IMR-90 (cell line): ENCODE data around the gene FHAD1. TPM values are rescaled to one million over a fixed set of nuclear protein-coding genes. Genes with fewer than 3 reads are reported as not detected.

Experiments
- ATAC-seq: fragments of 200-7000 bp; cut with Tn5 transposase; 2 replicates; pipeline ENCODE4 v1.9.1; 2020; ENCODE audit warnings: low read depth, mild to moderate bottlenecking, moderate library complexity
- BruUV-seq: library from RNA; stranded (reverse); fragments of 400-500 nt; replicated peaks from 2 replicates; lab custom pipeline; 2021; lab: Mats Ljungman, UMichigan
- CTCF ChIA-PET: fragments of 300-600 bp; formaldehyde crosslinking; extraction: SDS; loops from one replicate; lab custom pipeline; 2021; ENCODE audit warnings: antibody characterized with exemption; lab: Yijun Ruan, JAX
- POLR2A ChIA-PET: fragments of 300-600 bp; sonication (Branson Sonifier 250); formaldehyde crosslinking; loops from one replicate; lab custom pipeline; 2022; ENCODE audit warnings: antibody characterized with exemption; ENCODE audit not compliant: unreplicated experiment; lab: Charles Lee
- DNase-seq: peaks from one replicate; pipeline ENCODE4 v3.0.0; 2013
- H2AFZ ChIP-seq: replicated peaks from 2 replicates; pipeline ENCODE3; 2013; ENCODE audit warnings: low read length, mild to moderate bottlenecking; ENCODE audit not compliant: poor library complexity
- H2AK5ac ChIP-seq: 2 replicates; pipeline ENCODE4 v1.6.1; 2013; ENCODE audit warnings: low read depth, low read length, inconsistent platforms
- H2AK9ac ChIP-seq: replicated peaks from 2 replicates; pipeline ENCODE3; 2013; ENCODE audit warnings: mild to moderate bottlenecking, low read depth, low read length, moderate library complexity; ENCODE audit not compliant: poor library complexity
- H2BK120ac ChIP-seq: 2 replicates; pipeline ENCODE4 v1.6.1; 2013; ENCODE audit warnings: low read depth, low read length, inconsistent platforms
- H2BK15ac ChIP-seq: 3 replicates; pipeline ENCODE4 v1.6.1; 2013; ENCODE audit warnings: low read depth, low read length, inconsistent platforms
- H2BK20ac ChIP-seq: 2 replicates; pipeline ENCODE4 v1.6.1; 2013; ENCODE audit warnings: low read depth, mild to moderate bottlenecking, inconsistent platforms, low read length, moderate library complexity
- H2BK5ac ChIP-seq: 2 replicates; pipeline ENCODE4 v1.6.1; 2013; ENCODE audit warnings: mild to moderate bottlenecking, low read depth, low read length, inconsistent platforms; ENCODE audit not compliant: poor library complexity, severe bottlenecking
- H3K14ac ChIP-seq: replicated peaks from 2 replicates; pipeline ENCODE4 v1.6.1; 2013; ENCODE audit warnings: low read depth, low read length, inconsistent platforms
- H3K18ac ChIP-seq: 2 replicates; pipeline ENCODE4 v1.6.1; 2013; ENCODE audit warnings: low read depth, low read length, control low read depth
- H3K23ac ChIP-seq: 2 replicates; pipeline ENCODE4 v1.6.1; 2013; ENCODE audit warnings: low read depth, low read length, inconsistent platforms
- H3K27ac ChIP-seq: 2 replicates; pipeline ENCODE4 v1.5.1; 2013; ENCODE audit warnings: mild to moderate bottlenecking, control low read depth, low read length; ENCODE audit not compliant: insufficient read depth
- H3K27me3 ChIP-seq: 2 replicates; pipeline ENCODE4 v1.6.1; 2013; ENCODE audit warnings: low read length; ENCODE audit not compliant: control insufficient read depth, insufficient read depth
- H3K36me3 ChIP-seq: 2 replicates; pipeline ENCODE4 v1.6.1; 2013; ENCODE audit warnings: low read length, mixed read lengths; ENCODE audit not compliant: control insufficient read depth, insufficient read depth
- H3K4ac ChIP-seq: 2 replicates; pipeline ENCODE4 v1.6.1; 2013; ENCODE audit warnings: low read depth, low read length, inconsistent platforms
- H3K4me1 ChIP-seq: 2 replicates; pipeline ENCODE4 v1.6.1; 2013; ENCODE audit warnings: low read length, mixed read lengths; ENCODE audit not compliant: control insufficient read depth, insufficient read depth
- H3K4me2 ChIP-seq: 2 replicates; pipeline ENCODE4 v1.6.1; 2013; ENCODE audit warnings: low read depth, mild to moderate bottlenecking, control low read depth, low read length, moderate library complexity
- H3K4me3 ChIP-seq: 2 replicates; pipeline ENCODE4 v1.5.1; 2013; ENCODE audit warnings: low read depth, mild to moderate bottlenecking, control low read depth, low read length, moderate library complexity; ENCODE audit not compliant: insufficient read depth
- H3K56ac ChIP-seq: 2 replicates; pipeline ENCODE4 v1.6.1; 2013; ENCODE audit warnings: low read length, inconsistent platforms; ENCODE audit not compliant: insufficient read depth; ENCODE audit errors: extremely low read depth
- H3K79me1 ChIP-seq, 2 experiments: 2 replicates each; pipeline ENCODE4 v1.6.1; 2013; ENCODE audit warnings: low read length in 2 of 2, inconsistent platforms in 1 of 2, low read depth in 1 of 2
- H3K9ac ChIP-seq: 2 replicates; pipeline ENCODE4 v1.6.1; 2013; ENCODE audit warnings: low read depth, low read length, control low read depth
- H3K9me1 ChIP-seq: 2 replicates; pipeline ENCODE4 v1.6.1; 2013; ENCODE audit warnings: low read length, inconsistent platforms; ENCODE audit not compliant: insufficient read depth
- H3K9me3 ChIP-seq: 2 replicates; pipeline ENCODE4 v1.6.1; 2013; ENCODE audit warnings: low read length; ENCODE audit not compliant: control insufficient read depth, insufficient read depth
- H4K20me1 ChIP-seq: 2 replicates; pipeline ENCODE4 v1.6.1; 2013; ENCODE audit warnings: low read length, inconsistent platforms; ENCODE audit not compliant: insufficient read depth
- H4K5ac ChIP-seq: 2 replicates; pipeline ENCODE4 v1.6.1; 2013; ENCODE audit warnings: mild to moderate bottlenecking, low read depth, low read length, control low read depth
- H4K8ac ChIP-seq, 2 experiments: 2 replicates each; pipeline ENCODE4 v1.6.1; 2013; ENCODE audit warnings: low read depth in 2 of 2, low read length in 2 of 2, control low read depth in 1 of 2, inconsistent platforms in 1 of 2
- H4K91ac ChIP-seq: 2 replicates; pipeline ENCODE4 v1.6.1; 2013; ENCODE audit warnings: low read depth, low read length, inconsistent platforms; ENCODE audit not compliant: insufficient read depth
- CTCF ChIP-seq: conservative IDR thresholded peaks from 2 replicates; pipeline ENCODE4 v1.5.1; 2012; ENCODE audit warnings: mild to moderate bottlenecking, low read depth, low read length, improper control_type of control experiment
- ELK1 ChIP-seq: fragments of 150-350 bp; IDR thresholded peaks from 2 replicates; pipeline ENCODE4 v1.6.1; 2016; ENCODE audit warnings: low read depth, mild to moderate bottlenecking, low read length, moderate library complexity, borderline replicate concordance
- FOS ChIP-seq: fragments of 150-350 bp; IDR thresholded peaks from 2 replicates; pipeline ENCODE4 v1.6.1; 2016; ENCODE audit warnings: low read depth, low read length
- MAFK ChIP-seq: IDR thresholded peaks from 2 replicates; pipeline ENCODE4 v1.6.1; 2012; ENCODE audit warnings: low read depth, low read length, improper control_type of control experiment
- MAZ ChIP-seq: IDR thresholded peaks from 2 replicates; pipeline ENCODE4 v1.6.1; 2012; ENCODE audit warnings: low read depth, mild to moderate bottlenecking, low read length, improper control_type of control experiment, moderate library complexity, borderline replicate concordance
- MXI1 ChIP-seq: IDR thresholded peaks from 2 replicates; pipeline ENCODE4 v1.6.1; 2012; ENCODE audit warnings: low read depth, mild to moderate bottlenecking, low read length, moderate library complexity, borderline replicate concordance
- NFE2L2 ChIP-seq: fragments of 150-350 bp; IDR thresholded peaks from 2 replicates; pipeline ENCODE4 v1.6.1; 2016; ENCODE audit warnings: low read depth, mild to moderate bottlenecking, low read length
- POLR2A ChIP-seq: IDR thresholded peaks from 2 replicates; pipeline ENCODE4 v1.6.1; 2012; ENCODE audit warnings: mild to moderate bottlenecking, low read depth, low read length
- RAD21 ChIP-seq: IDR thresholded peaks from 2 replicates; pipeline ENCODE4 v1.6.1; 2012; ENCODE audit warnings: low read length, improper control_type of control experiment
- RCOR1 ChIP-seq: IDR thresholded peaks from 2 replicates; pipeline ENCODE4 v1.6.1; 2012; ENCODE audit warnings: mild to moderate bottlenecking, low read length, improper control_type of control experiment; ENCODE audit not compliant: insufficient replicate concordance
- RFX5 ChIP-seq: IDR thresholded peaks from 2 replicates; pipeline ENCODE4 v1.8.0; 2012; ENCODE audit warnings: low read depth, mild to moderate bottlenecking, low read length, moderate library complexity
- SMC3 ChIP-seq: fragments of 150-350 bp; IDR thresholded peaks from 2 replicates; pipeline ENCODE4 v1.6.1; 2016; ENCODE audit warnings: low read depth, mild to moderate bottlenecking, antibody characterized with exemption, low read length, moderate library complexity
- USF2 ChIP-seq: fragments of 150-350 bp; IDR thresholded peaks from 2 replicates; pipeline ENCODE4 v1.6.1; 2017; ENCODE audit warnings: mild to moderate bottlenecking, antibody characterized with exemption, low read length, low read depth
- WGBS, 2 experiments: methylation state at CpG; one replicate each; pipeline versions ENCODE4 v1.1.5 to v1.1.7; 2013; ENCODE audit warnings: missing lambda C conversion rate in 2 of 2; ENCODE audit not compliant: insufficient read length in 1 of 2; ENCODE audit errors: extremely low coverage in 2 of 2; 5-methylcytosine and 5-hydroxymethylcytosine counted together
- dilution Hi-C: fragments of 300-500 bp; cut with HindIII; formaldehyde crosslinking; loops from one replicate; pipeline ENCODE4 v1.14.3; 2018; ENCODE audit warnings: low sequenced_read_pairs; ENCODE audit not compliant: unreplicated experiment
- in situ Hi-C: fragments of 300-500 bp; cut with MboI; formaldehyde crosslinking; loops from 3 replicates; pipeline ENCODE4 v1.14.3; 2019; ENCODE audit warnings: low sequenced_read_pairs, inconsistent platforms, mixed read lengths
- intact Hi-C: fragments of 100-400 bp; cut with micrococcal nuclease; formaldehyde crosslinking; loops from 2 replicates; pipeline ENCODE4 v1.10.0; 2022
- polyA plus RNA-seq, 3 experiments: library from polyadenylated mRNA; depleted of rRNA; stranded (reverse); fragments of >200 nt; gene quantifications; 2 replicates each; pipeline ENCODE4 v1.2.3, GENCODE V29; 2012; ENCODE audit warnings: low replicate concordance in 1 of 3
- total RNA-seq: library from RNA; depleted of rRNA; stranded (reverse); fragments of >200 nt; gene quantifications from 2 replicates; pipeline ENCODE4 v1.2.3, GENCODE V29; 2012

The FHAD1 gene
- total and polyA plus RNA-seq, 2 of the 4 experiments (the other 2 are of a cell fraction): not detected

GRCh38 chr1:15426492-15427279, 179.7 kb downstream of the FHAD1 start:
- peak overlapping the region; percentile 32 for H2BK5ac ChIP-seq
- POLR2A ChIA-PET: no interaction called here
- H3K27ac ChIP-seq: peak overlapping the region; percentile 16; the same call in 1 of the 2 replicates
- no peak overlapping the region for H3K23ac ChIP-seq
- peaks cover 11% of the 10 kb centered on the region for H3K9me1 ChIP-seq
- no peak overlapping the region for H4K5ac ChIP-seq
- H3K4me2 ChIP-seq: no peak overlapping the region
- H2AFZ ChIP-seq: peak overlapping the region; percentile 81
- no peaks in the 10 kb centered on the region for H3K27me3 ChIP-seq
- H4K20me1 ChIP-seq: peaks cover 16% of the 10 kb centered on the region
- intact Hi-C loops: no loop called here
- H3K9me3 ChIP-seq: no peaks in the 10 kb centered on the region
- no peak overlapping the region for H2BK15ac ChIP-seq
- peak overlapping the region; percentile 27; the same call in 1 of the 2 replicates for H4K91ac ChIP-seq
- no peak overlapping the region for H3K4me3 ChIP-seq
- H3K36me3 ChIP-seq: peaks cover 9% of the 10 kb centered on the region
- 71% methylated on average over 13 of the region's 30 CpGs; no CpG with 5 or more reads in 1 of the 2 experiments for WGBS, 2 experiments
- H3K9ac ChIP-seq: no peak overlapping the region
- CTCF ChIA-PET: interaction anchor here (0.6 to 2.1 kb wide), 9 partner anchors 9 to 456 kb away, joined by 3 to 13 read pairs (median 3); no protein-coding TSS in a partner anchor
- H2BK20ac ChIP-seq: no peak overlapping the region
- no peak overlapping the region for H3K14ac ChIP-seq
- peak overlapping the region; percentile 77 for H2AK9ac ChIP-seq
- no peak for TF ChIP-seq NFE2L2
- TF ChIP-seq SMC3: no peak
- TF ChIP-seq MAFK: no peak
- TF ChIP-seq ELK1: no peak
- 0 out of 2 replicates have a peak, but pooled peaks have one; percentile 3 for TF ChIP-seq CTCF
- peak; percentile 63 for TF ChIP-seq FOS
- TF ChIP-seq RCOR1: no peak
- no peak for TF ChIP-seq RFX5
- TF ChIP-seq POLR2A: no peak
- TF ChIP-seq MXI1: no peak
- peak; percentile 30; the same call in 1 of the 2 replicates for TF ChIP-seq MAZ
- no peak for TF ChIP-seq RAD21
- no peak for TF ChIP-seq USF2
- peak overlapping the region; percentile 64 for H2AK5ac ChIP-seq
- H3K56ac ChIP-seq: no peak overlapping the region
- H4K8ac ChIP-seq: no peak overlapping the region
- DNase-seq (peak; percentile 57), ATAC-seq (peak; percentile 63)
- dilution Hi-C loops: no loop called here
- H3K79me1 ChIP-seq: peaks cover 4 to 42% of the 10 kb centered on the region in 2 experiments; a peak in 2 of 4 replicates
- in situ Hi-C loops: loop anchor here (5.0 to 10.0 kb wide), 2 partner anchors 99 to 272 kb away; partner anchors contain the start of gene TMEM51
- peak overlapping the region; percentile 55 for H3K4ac ChIP-seq
- no TSS peak for BruUV-seq
- H2BK120ac ChIP-seq: peak overlapping the region; percentile 8; the same call in 1 of the 2 replicates
- H3K18ac ChIP-seq: no peak overlapping the region
- peaks cover 16% of the 10 kb centered on the region for H3K4me1 ChIP-seq
